GM23338 (cell line): ENCODE results near the gene CAPG. TPM values are rescaled to one million over a fixed set of nuclear protein-coding genes. Genes with fewer than 3 reads are reported as not detected.
A peak's percentile ranks its signal among the peaks of the same experiment; 100 is the strongest.

Experiments used
- ATAC-seq: fragments of 200-7000 bp; cut with Tn5 transposase; 3 replicates; pipeline ENCODE4 v1.9.1; 2020
- DNase-seq: peaks from one replicate; pipeline ENCODE4 v3.0.0-alpha.2; 2015; ENCODE audit warnings: low spot score
- H2AFZ ChIP-seq: fragments of 200-600 bp; sonication (generic); 2 replicates; pipeline ENCODE4 v1.8.0; 2016; ENCODE audit warnings: antibody characterized with exemption, mild to moderate bottlenecking, moderate library complexity
- H3F3A ChIP-seq: fragments of 200-600 bp; sonication (generic); replicated peaks from 2 replicates; pipeline ENCODE4 v1.8.0; 2017; ENCODE audit warnings: antibody characterized with exemption, mixed run types, low read depth
- H3K27ac ChIP-seq: fragments of 200-600 bp; sonication (generic); 2 replicates; pipeline ENCODE4 v1.6.1; 2016; ENCODE audit warnings: low read depth
- H3K27me3 ChIP-seq: fragments of 200-600 bp; sonication (generic); 2 replicates; pipeline ENCODE4 v1.8.0; 2016; ENCODE audit warnings: mild to moderate bottlenecking, mixed run types, moderate library complexity; ENCODE audit not compliant: insufficient read depth
- H3K36me3 ChIP-seq: fragments of 200-600 bp; sonication (generic); 2 replicates; pipeline ENCODE4 v1.8.0; 2016; ENCODE audit warnings: mild to moderate bottlenecking; ENCODE audit not compliant: insufficient read depth
- H3K4me1 ChIP-seq: fragments of 200-600 bp; sonication (generic); 2 replicates; pipeline ENCODE4 v1.8.0; 2016; ENCODE audit warnings: mild to moderate bottlenecking, moderate library complexity; ENCODE audit not compliant: insufficient read depth
- H3K4me2 ChIP-seq: fragments of 200-600 bp; sonication (generic); 2 replicates; pipeline ENCODE4 v1.7.1; 2017; ENCODE audit warnings: mixed run types
- H3K4me3 ChIP-seq: fragments of 200-600 bp; sonication (generic); 2 replicates; pipeline ENCODE4 v1.6.1; 2016; ENCODE audit warnings: mixed run types
- H3K79me2 ChIP-seq: fragments of 200-600 bp; sonication (generic); replicated peaks from 2 replicates; pipeline ENCODE4 v1.8.0; 2017; ENCODE audit warnings: mild to moderate bottlenecking; ENCODE audit not compliant: insufficient read depth
- H3K9me2 ChIP-seq: fragments of 200-600 bp; sonication (generic); 2 replicates; pipeline ENCODE4 v1.8.0; 2017; ENCODE audit not compliant: insufficient read depth
- H4K20me1 ChIP-seq: fragments of 200-600 bp; sonication (generic); replicated peaks from 2 replicates; pipeline ENCODE4 v1.8.0; 2017; ENCODE audit warnings: mild to moderate bottlenecking; ENCODE audit not compliant: insufficient read depth
- H3K27ac Mint-ChIP-seq: 2 replicates; pipeline ENCODE4 v1.8.0; 2020; ENCODE audit warnings: inconsistent platforms, mild to moderate bottlenecking, moderate library complexity, mixed read lengths
- H3K27me3 Mint-ChIP-seq: 3 replicates; pipeline ENCODE4 v1.8.0; 2022; ENCODE audit warnings: low read depth, mild to moderate bottlenecking, moderate library complexity, mixed read lengths, inconsistent platforms; ENCODE audit not compliant: insufficient read depth, poor library complexity
- H3K36me3 Mint-ChIP-seq: 3 replicates; pipeline ENCODE4 v1.8.0; 2021; ENCODE audit warnings: low read depth, mild to moderate bottlenecking, inconsistent platforms, moderate library complexity, mixed read lengths
- H3K4me1 Mint-ChIP-seq: 3 replicates; pipeline ENCODE4 v1.8.0; 2020; ENCODE audit warnings: mild to moderate bottlenecking, inconsistent platforms, mixed read lengths
- H3K4me3 Mint-ChIP-seq: 3 replicates; pipeline ENCODE4 v1.8.0; 2021; ENCODE audit warnings: moderate library complexity, mild to moderate bottlenecking, inconsistent platforms, mixed read lengths
- H3K9me3 Mint-ChIP-seq: 3 replicates; pipeline ENCODE4 v1.8.0; 2020; ENCODE audit warnings: moderate library complexity, mild to moderate bottlenecking, inconsistent platforms, mixed read lengths
- CREB1 ChIP-seq: fragments of 250-450 bp; sonication (Bioruptor Pico); IDR thresholded peaks from 2 replicates; pipeline ENCODE4 v1.5.0; 2020; ENCODE audit warnings: low read depth, mild to moderate bottlenecking, moderate library complexity
- EZH2 ChIP-seq: fragments of 200-600 bp; sonication (generic); IDR thresholded peaks from one replicate; pipeline ENCODE4 v1.8.0; 2017; ENCODE audit warnings: antibody characterized with exemption, mild to moderate bottlenecking, low read depth; ENCODE audit not compliant: unreplicated experiment
- JUNB ChIP-seq: IDR thresholded peaks from one replicate; pipeline ENCODE4 v1.6.1; 2016; ENCODE audit warnings: antibody characterized with exemption; ENCODE audit not compliant: unreplicated experiment
- NANOG ChIP-seq: IDR thresholded peaks from 2 replicates; pipeline ENCODE4 v1.6.1; 2016; ENCODE audit warnings: antibody characterized with exemption, borderline replicate concordance
- POLR2AphosphoS5 ChIP-seq: IDR thresholded peaks from 2 replicates; pipeline ENCODE4 v1.6.1; 2016; ENCODE audit warnings: antibody characterized with exemption, low read depth
- polyA plus RNA-seq: library from polyadenylated mRNA; unstranded; fragments of >200 nt; fragmentation: Nextera tagmentation; extraction: Ambion mirVana; gene quantifications from 2 replicates; pipeline ENCODE4 v1.2.1, GENCODE V29; 2016
- total RNA-seq: library from RNA; depleted of rRNA; stranded (reverse); fragments of >200 nt; shearing (Covaris generic); gene quantifications from 2 replicates; pipeline ENCODE4 v1.2.3, GENCODE V29; 2014
- TF ChIP-seq, protein P1 (sequence below): fragments of 250-450 bp; sonication (Bioruptor Pico); IDR thresholded peaks from 2 replicates; pipeline ENCODE4 v1.5.0; 2020; ENCODE audit warnings: mild to moderate bottlenecking, moderate library complexity
- TF ChIP-seq, protein P2 (sequence below), 2 experiments: fragments of 200-600 bp in 1 of 2; sonication (generic) in 1 of 2; conservative IDR thresholded peaks; 2 replicates each; pipeline versions ENCODE4 v1.5.1 to v1.6.1; 2016 to 2017; ENCODE audit warnings: antibody characterized with exemption in 2 of 2, low read depth in 2 of 2, mild to moderate bottlenecking in 2 of 2, moderate library complexity in 1 of 2

CAPG gene
- total and polyA plus RNA-seq, 2 experiments from 2014 or later, result 88.7 to 104 TPM

- TF ChIP-seq, protein P1, sequence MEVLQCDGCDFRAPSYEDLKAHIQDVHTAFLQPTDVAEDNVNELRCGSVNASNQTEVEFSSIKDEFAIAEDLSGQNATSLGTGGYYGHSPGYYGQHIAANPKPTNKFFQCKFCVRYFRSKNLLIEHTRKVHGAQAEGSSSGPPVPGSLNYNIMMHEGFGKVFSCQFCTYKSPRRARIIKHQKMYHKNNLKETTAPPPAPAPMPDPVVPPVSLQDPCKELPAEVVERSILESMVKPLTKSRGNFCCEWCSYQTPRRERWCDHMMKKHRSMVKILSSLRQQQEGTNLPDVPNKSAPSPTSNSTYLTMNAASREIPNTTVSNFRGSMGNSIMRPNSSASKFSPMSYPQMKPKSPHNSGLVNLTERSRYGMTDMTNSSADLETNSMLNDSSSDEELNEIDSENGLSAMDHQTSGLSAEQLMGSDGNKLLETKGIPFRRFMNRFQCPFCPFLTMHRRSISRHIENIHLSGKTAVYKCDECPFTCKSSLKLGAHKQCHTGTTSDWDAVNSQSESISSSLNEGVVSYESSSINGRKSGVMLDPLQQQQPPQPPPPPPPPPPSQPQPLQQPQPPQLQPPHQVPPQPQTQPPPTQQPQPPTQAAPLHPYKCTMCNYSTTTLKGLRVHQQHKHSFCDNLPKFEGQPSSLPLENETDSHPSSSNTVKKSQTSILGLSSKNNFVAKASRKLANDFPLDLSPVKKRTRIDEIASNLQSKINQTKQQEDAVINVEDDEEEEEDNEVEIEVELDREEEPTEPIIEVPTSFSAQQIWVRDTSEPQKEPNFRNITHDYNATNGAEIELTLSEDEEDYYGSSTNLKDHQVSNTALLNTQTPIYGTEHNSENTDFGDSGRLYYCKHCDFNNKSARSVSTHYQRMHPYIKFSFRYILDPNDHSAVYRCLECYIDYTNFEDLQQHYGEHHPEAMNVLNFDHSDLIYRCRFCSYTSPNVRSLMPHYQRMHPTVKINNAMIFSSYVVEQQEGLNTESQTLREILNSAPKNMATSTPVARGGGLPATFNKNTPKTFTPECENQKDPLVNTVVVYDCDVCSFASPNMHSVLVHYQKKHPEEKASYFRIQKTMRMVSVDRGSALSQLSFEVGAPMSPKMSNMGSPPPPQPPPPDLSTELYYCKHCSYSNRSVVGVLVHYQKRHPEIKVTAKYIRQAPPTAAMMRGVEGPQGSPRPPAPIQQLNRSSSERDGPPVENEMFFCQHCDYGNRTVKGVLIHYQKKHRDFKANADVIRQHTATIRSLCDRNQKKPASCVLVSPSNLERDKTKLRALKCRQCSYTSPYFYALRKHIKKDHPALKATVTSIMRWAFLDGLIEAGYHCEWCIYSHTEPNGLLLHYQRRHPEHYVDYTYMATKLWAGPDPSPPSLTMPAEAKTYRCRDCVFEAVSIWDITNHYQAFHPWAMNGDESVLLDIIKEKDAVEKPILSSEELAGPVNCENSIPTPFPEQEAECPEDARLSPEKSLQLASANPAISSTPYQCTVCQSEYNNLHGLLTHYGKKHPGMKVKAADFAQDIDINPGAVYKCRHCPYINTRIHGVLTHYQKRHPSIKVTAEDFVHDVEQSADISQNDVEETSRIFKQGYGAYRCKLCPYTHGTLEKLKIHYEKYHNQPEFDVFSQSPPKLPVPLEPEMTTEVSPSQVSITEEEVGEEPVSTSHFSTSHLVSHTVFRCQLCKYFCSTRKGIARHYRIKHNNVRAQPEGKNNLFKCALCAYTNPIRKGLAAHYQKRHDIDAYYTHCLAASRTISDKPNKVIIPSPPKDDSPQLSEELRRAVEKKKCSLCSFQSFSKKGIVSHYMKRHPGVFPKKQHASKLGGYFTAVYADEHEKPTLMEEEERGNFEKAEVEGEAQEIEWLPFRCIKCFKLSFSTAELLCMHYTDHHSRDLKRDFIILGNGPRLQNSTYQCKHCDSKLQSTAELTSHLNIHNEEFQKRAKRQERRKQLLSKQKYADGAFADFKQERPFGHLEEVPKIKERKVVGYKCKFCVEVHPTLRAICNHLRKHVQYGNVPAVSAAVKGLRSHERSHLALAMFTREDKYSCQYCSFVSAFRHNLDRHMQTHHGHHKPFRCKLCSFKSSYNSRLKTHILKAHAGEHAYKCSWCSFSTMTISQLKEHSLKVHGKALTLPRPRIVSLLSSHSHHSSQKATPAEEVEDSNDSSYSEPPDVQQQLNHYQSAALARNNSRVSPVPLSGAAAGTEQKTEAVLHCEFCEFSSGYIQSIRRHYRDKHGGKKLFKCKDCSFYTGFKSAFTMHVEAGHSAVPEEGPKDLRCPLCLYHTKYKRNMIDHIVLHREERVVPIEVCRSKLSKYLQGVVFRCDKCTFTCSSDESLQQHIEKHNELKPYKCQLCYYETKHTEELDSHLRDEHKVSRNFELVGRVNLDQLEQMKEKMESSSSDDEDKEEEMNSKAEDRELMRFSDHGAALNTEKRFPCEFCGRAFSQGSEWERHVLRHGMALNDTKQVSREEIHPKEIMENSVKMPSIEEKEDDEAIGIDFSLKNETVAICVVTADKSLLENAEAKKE (CRISPR knock-in tag), result peak; percentile 80
- TF ChIP-seq JUNB (no peak), EZH2 (no peak)
These were observed 48.7 kb upstream of the CAPG start (continued) for GRCh38 chr2:85458601-85459563.

DNA sequence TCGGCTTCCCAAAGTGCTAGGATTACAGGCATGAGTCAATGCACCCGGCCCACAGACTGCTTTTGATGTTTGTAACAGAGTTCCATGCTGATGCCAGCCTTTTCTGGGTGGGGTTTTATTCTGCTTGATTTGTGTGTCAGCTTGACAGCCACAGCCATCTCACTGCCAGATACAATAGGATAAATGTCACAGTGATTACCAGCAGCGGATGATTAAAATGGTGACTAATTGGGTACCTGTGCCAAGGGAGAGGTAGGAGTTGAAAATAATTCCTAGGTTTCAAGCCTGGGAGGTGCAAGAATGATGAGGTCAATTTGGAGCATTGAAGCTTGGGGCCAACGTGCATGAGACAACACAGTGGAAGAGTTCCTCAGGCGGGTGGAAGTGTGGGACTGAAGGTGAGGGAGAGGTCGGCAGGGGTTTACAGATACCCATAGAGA, 47.7 kb upstream of the CAPG start:
- H3K9me3 Mint-ChIP-seq, result peaks cover 3% of the 10 kb centered on the region; the same call in 2 of the 3 replicates
- no peaks in the 10 kb centered on the region for H3K27me3 ChIP-seq
- H3K4me1 ChIP-seq, result peaks cover 16% of the 10 kb centered on the region
- peaks cover 7% of the 10 kb centered on the region for H3K9me2 ChIP-seq
- DNase-seq, result no peak
- H4K20me1 ChIP-seq, result no peaks in the 10 kb centered on the region
- ATAC-seq, result no peak
- H3K4me3 ChIP-seq, result no peak overlapping the region
- H3F3A ChIP-seq, result no peaks in the 10 kb centered on the region
- peak overlapping the region; percentile 4; the same call in 1 of the 2 replicates for H3K4me2 ChIP-seq
- no peak overlapping the region; the same call in 1 of the 2 replicates for H2AFZ ChIP-seq
- H3K27ac ChIP-seq, result no peak overlapping the region
- H3K27me3 Mint-ChIP-seq, result peaks cover 11% of the 10 kb centered on the region
- no peak overlapping the region for H3K27ac Mint-ChIP-seq
- no peaks in the 10 kb centered on the region; the same call in 2 of the 3 replicates for H3K36me3 Mint-ChIP-seq
- no peaks in the 10 kb centered on the region for H3K36me3 ChIP-seq
- H3K4me3 Mint-ChIP-seq, result peak overlapping the region; percentile 0; the same call in 1 of the 3 replicates
- no peaks in the 10 kb centered on the region for H3K79me2 ChIP-seq
- peaks cover 39% of the 10 kb centered on the region for H3K4me1 Mint-ChIP-seq
- TF ChIP-seq NANOG (no peak), POLR2AphosphoS5 (no peak), CREB1 (CRISPR knock-in tag) (no peak)
- TF ChIP-seq, protein P2, sequence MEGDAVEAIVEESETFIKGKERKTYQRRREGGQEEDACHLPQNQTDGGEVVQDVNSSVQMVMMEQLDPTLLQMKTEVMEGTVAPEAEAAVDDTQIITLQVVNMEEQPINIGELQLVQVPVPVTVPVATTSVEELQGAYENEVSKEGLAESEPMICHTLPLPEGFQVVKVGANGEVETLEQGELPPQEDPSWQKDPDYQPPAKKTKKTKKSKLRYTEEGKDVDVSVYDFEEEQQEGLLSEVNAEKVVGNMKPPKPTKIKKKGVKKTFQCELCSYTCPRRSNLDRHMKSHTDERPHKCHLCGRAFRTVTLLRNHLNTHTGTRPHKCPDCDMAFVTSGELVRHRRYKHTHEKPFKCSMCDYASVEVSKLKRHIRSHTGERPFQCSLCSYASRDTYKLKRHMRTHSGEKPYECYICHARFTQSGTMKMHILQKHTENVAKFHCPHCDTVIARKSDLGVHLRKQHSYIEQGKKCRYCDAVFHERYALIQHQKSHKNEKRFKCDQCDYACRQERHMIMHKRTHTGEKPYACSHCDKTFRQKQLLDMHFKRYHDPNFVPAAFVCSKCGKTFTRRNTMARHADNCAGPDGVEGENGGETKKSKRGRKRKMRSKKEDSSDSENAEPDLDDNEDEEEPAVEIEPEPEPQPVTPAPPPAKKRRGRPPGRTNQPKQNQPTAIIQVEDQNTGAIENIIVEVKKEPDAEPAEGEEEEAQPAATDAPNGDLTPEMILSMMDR (conservative IDR thresholded peaks at IDR 0.05; ENCODE audit: low read depth in 2 of 2), result no peak
